GM19328 (cell line): ENCODE data around the gene SLC30A2.

Experiments
- ATAC-seq: cut with Tn5 transposase; IDR thresholded peaks from one replicate; pipeline ENCODE4 v1.9.1; 2021; ENCODE audit warnings: mild to moderate bottlenecking, moderate library complexity; ENCODE audit not compliant: unreplicated experiment

Gene SLC30A2

GRCh38 chr1:26023826-26024225, 22.1 kb downstream of the SLC30A2 start:
- ATAC-seq, result no peak

DNA sequence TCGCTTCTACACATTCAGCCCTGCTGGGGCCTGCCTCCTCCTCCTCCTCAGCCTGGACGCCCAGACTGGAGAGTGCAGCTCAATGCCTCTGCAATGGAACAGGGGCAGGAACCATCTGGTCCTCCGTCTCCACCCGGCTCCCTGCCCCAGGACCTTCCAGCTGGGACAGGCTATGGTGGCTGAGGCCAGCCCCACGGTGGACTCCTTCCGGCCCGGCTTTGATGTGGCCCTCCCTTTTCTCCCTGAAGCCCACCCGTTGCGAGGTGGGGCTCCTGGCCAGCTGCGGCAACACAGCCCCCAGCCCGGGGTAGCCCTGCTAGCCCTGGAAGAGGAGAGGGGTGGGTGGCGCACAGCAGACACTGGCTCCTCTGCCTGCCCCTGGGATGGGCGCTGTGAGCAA, 22.9 kb downstream of the SLC30A2 start:
- ATAC-seq, result no peak

DNA sequence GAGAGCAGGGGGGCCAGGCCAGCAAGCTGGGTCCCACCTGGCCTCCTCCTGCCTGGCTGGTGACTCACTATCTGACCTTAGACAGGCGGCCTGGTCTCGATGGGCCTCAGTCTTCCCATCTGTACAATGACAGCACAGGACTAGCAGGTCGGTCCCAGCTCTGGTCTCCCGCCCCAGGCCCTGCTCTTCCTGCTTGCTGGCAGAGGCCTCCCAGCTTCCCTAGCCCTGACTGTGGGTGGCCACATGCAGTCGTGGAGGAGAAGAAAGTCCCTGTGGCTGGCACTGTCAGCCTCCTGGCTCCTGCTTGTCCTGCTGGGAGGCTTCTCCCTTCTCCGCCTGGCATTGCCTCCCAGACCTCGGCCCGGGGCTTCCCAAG, 23.5 kb downstream of the SLC30A2 start:
- ATAC-seq, result no peak

GRCh38 chr1:26021647-26022403, 24.1 kb downstream of the SLC30A2 start, which contains the start of gene EXTL1:
Gene EXTL1 (plus strand): TSS chr1:26021775. CDS start chr1:26022647, 872 bp downstream.
- no peak for ATAC-seq

DNA sequence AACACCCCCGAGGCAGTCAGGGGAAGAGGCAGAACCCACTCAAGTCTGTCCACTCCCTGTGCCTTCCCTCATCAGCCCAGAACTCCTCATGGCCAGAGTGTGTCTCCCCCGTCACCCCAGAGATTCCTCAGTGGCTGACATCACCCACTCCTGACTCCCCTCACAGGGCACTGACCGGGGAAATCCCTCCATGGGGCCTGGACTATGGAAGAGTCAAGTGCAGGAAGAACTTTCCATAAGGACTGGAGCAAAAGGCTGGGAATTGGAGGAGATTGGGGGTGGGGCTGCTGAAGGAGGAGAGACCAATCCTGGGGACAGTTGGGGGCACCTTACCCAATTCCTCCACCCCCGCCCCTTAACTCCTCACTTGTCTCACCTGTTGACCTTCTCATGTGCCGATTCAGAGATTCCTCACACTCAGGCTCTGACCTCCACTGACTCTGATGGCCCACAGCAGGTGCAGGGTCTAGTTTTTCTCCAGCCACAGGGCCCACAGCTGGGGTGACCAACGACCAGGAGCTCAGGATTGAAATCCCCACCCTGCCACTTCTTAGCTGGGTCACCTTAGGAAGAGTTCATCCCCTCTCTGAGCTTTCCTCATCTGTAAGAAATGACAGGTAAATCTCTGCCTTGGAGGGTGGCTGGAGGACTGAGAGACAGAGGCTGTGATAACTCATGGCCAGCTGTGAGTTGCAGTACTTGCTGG, 24.8 kb downstream of the SLC30A2 start:
- ATAC-seq, result no peak

- no peak for ATAC-seq
Measured at GRCh38 chr1:26020330-26020768, 25.6 kb downstream of the SLC30A2 start.

GRCh38 chr1:26019641-26020315, 26.1 kb downstream of the SLC30A2 start:
- ATAC-seq, result no peak

DNA sequence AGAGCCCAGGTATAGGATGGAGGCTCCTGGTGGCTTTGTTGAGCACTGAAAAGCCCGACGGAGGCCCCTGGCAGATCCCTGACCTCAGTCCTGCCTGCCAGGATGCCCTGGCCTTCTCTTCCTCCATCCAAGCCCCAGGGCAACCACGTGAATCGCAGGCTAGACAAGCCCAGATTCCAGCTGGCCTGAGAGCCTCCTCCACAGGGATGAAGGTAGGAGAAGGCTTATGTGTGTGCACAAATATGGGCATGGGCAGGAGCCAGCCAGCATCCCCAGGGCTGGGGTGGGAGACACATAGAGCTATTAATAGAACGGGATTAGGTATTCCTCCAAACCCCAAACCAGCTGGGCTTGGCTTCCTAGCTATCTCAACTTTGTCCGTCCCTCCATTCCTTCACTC, 28.3 kb downstream of the SLC30A2 start:
- ATAC-seq, result no peak

- no peak for ATAC-seq
Measured at GRCh38 chr1:26016953-26017545, 28.9 kb downstream of the SLC30A2 start.

DNA sequence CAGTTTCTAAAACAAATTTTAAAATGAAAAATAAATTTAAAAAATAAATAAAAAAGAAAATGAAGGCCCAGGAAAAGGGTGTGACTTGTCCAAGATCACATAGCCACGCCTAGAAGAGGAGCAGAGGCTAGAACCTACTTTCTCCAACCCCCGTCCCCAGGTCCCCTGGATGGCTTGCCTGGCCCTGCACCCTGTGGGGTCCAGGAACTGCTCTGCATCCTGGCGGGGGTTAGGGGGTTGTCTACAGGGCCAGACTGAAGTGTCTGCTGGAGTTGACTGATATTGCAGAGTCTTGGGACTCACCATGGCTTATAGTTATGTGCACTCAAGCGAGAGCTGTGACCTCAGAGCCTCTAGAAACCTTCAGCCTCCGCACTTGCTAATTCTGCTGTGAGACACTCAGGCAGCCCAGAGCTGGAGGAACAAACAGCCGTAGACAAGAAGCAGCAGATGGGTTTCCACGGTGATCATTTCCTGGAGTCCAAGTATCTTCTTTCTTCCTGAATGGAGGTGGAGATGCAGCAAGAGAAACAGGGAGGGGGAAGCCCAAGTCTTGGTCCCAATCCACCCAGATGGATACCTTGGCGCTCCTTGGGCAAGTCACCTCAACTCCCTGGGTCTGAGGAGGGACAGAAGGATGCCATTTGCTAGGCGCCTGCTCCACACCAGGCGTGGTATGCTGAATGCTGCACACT, 29.5 kb downstream of the SLC30A2 start:
- ATAC-seq, result no peak

DNA sequence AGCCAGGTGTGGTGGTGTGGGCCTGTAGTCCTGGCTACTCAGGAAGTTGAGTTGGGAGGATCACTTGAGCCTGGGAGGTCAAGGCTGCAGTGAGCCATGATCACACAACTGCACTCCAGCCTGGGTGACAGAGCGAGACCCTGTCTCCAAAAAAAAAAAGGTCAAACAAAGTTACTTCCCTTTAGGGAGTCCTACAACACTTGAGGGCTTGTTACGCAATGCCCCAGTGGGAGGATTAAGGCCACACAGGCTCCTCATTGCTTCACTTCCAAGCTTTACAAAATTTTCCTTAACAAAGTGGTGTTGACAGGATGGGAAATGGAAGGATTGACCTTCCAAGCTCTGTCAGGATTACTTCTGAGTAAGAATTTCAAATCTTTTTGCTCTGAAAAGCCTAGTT, 30.6 kb downstream of the SLC30A2 start:
- ATAC-seq, result no peak

DNA sequence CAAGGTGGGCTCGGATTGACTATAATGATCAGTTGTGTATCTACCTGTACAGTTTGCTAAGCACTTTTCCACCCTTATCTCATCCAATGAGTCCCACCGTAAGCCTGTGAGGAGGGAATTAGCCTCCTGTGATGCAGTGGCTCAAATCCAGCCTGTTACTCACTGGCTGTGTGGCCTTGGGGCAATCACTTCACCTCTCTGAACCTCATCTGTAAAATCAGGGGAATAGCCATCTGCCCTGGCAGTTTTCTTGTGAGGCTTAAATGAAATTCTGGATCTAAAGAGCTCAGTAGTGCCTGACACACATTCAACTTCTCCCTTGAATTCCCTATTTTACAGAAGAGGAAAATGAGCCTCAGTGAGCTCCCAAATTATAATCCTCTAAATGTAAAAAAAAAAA, 31.7 kb downstream of the SLC30A2 start:
- no peak for ATAC-seq

DNA sequence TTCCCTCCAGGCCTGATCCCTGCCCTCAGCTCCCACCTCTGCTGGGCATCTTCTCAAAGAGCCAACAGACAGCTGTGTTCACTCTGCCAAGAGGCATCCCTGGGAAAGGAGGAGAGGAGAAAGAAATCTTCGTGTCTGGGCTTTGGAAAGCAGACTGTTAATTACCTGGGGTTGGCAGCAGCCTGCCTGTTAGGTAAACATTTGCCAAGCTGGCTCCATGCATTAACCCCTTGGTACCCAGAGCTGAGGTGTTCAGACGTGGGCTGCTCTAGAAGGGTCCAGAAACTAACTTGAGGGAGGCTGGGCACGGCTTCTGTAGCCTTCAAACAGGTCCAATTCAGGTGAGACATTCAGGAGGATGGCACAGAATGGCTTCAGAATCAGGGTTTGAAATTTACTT, 33.1 kb downstream of the SLC30A2 start:
- ATAC-seq, result no peak

DNA sequence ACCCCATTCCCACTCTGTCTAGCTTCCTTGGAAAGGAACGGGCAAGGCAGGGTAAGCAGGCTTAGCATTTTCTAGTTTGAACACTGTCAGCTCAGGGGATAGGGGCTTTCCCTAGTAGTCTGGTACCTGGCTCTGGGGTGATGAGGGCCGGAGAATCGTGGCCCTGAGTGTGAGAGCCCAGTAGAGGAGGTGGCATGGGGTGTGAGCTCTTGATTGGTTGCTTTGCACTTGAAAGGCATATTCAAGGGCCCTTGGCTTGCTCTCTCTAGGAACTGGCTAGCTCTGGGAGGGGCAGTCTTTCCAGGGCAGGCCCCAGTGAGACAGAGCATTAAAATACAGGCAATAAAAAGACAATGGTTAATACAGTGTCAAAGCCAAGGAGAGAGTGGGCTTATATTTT, 35.1 kb downstream of the SLC30A2 start:
- ATAC-seq, result no peak

DNA sequence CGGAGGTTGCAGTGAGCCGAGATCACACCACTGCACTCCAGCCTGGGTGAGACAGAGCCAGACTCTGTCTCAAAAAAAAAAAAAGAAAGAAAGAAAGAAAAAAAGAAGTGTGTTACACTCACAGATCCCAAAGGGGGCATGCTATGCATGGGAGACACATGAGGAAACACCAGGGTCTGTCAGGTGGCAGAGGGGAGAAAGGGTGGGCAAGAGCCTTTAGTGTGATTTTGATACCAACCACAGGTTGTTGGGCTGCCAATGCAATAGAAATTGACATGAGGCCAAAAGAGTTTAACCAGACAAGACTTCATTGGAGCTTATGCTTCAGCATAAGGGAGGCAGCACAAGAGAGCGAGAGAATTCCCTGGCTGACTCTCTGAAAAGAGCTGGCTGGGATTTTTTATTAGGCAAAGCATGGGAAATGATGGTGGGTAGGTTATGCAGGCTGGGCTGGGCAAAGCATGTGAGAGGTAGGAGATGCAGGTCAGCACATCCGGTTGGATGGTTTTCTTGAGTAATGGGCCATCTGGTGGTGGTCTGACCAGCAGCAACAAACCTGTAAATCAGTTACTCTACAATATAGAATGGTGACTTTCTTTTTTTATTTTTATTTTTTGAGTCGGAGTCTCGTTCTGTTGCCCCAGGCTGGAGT, 36.0 kb downstream of the SLC30A2 start:
- ATAC-seq, result no peak

DNA sequence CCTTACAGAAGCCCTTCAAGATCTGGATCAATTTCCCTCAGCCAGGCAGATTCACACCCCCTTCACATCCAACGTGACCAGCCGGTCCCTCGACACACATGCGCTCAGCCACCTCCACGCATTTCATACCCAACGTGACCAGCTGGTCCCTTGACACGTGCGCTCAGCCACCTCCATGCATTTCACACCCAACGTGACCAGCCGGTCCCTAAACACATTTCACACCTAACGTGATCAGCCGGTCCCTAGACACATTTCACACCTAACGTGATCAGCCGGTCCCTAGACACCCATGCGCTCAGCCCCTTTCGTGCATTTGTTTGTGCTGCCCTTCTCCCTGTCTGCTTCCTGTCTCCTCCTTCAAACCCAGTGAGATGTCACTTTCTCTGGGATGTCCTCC, 39.2 kb downstream of the SLC30A2 start:
- no peak for ATAC-seq

GRCh38 chr1:26005434-26006105, 40.3 kb downstream of the SLC30A2 start:
- ATAC-seq, result no peak

DNA sequence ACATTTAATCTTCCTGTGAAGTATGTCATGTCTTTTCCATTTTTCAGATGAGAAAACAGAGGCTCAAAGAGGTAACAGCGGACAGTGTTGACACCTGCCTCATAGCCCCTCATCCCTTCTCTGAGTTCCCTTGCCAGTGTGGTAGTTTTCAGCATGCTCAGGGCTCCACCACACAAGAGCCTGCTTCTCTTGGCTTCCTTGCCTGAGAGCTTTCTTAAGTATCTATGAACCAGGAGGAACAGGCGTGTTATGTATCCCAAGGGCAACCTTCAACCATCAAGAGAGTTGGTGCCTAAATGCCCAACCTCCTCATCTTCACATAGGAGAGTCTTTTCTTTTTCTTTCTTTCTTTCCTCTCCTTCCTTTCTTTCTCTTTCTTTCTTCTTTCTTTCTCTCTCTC, 42.2 kb downstream of the SLC30A2 start:
- ATAC-seq, result no peak

DNA sequence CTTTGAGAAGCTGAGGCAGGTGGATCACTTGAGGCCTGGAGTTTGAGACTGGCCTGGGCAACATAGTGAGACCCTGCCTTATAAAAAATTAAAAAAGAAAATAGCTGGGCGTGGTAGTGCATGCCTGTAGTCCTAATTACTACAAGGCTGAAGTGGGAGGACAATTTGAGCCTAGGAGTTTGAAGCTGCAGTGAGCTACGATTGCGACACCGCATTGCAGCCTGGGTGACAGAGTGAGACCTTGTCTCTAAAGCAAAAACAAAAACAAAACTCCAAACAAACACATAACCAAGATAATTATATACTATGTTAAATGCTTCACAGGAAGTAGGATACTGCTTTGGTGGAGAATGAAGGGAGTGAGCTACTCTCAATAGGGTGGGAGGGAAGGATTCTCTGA, 42.7 kb downstream of the SLC30A2 start:
- ATAC-seq, result no peak
